Measurements from ENCODE around the gene MST1. TPM values are rescaled to one million over a fixed set of nuclear protein-coding genes. Genes with fewer than 3 reads are reported as not detected.

Gene MST1
- total and polyA plus RNA-seq, 9 of the 15 experiments (the other 6 are each of a cell fraction or from before 2014, with no cell fraction given): 0.08 to 1.8 (median 0.40) TPM

GRCh38 chr3:49733551-49733950 is 44.3 kb upstream of the MST1 start:
- FAIRE-seq: no peak
- Histone ChIP-seq H3K4me2 (ENCODE audit: insufficient read depth, low read length) (no peak overlapping the region), H3K4me1 (replicated peaks in 1 of 2; ENCODE audit: control insufficient read depth in 2 of 2, insufficient read depth in 2 of 2, low read length in 2 of 2) (no peaks in the 10 kb centered on the region; a peak in 1 of 5 replicates), H4K20me1 (replicated peaks; ENCODE audit: control insufficient read depth, insufficient read depth, low read length) (no peaks in the 10 kb centered on the region), H3K27me3 (ENCODE audit: control insufficient read depth in 2 of 2, insufficient read depth in 2 of 2, low read length in 2 of 2) (no peaks in the 10 kb centered on the region), H3K27ac (ENCODE audit: extremely low read depth, low read depth, low read length) (no peak overlapping the region), H3K9ac (ENCODE audit: insufficient read depth in 1 of 2, low read depth in 2 of 2, low read length in 2 of 2) (no peak overlapping the region), H3K9me3 (replicated peaks; ENCODE audit: control insufficient read depth, insufficient read depth, low read depth, low read length) (no peaks in the 10 kb centered on the region), H3K36me3 (ENCODE audit: control insufficient read depth, insufficient read depth, low read length) (peaks cover 68% of the 10 kb centered on the region), H3K79me2 (ENCODE audit: control insufficient read depth, insufficient read depth, low read length) (no peaks in the 10 kb centered on the region; the same call in 1 of the 3 replicates), H2AFZ (ENCODE audit: low read depth, low read length) (no peak overlapping the region), H3K9me1 (ENCODE audit: control insufficient read depth, insufficient read depth, low read length) (no peaks in the 10 kb centered on the region), H3K4me3 (no peak overlapping the region)
- WGBS (ENCODE audit: insufficient coverage, low coverage, missing lambda C conversion rate): 100% methylated on average over 1 of the region's 1 CpG
- intact Hi-C loops (cut with micrococcal nuclease) (no loop called here), in situ Hi-C loops (cut with MboI) (no loop called here)
- TF ChIP-seq PPARD (CRISPR knock-in tag; IDR thresholded peaks at IDR 0.05) (no peak), CTCF (IDR thresholded peaks at IDR 0.05 in 2 of 3, conservative IDR thresholded peaks at IDR 0.05 in 1 of 3; ENCODE audit: insufficient read depth in 2 of 3, low read depth in 1 of 3, low read length in 3 of 3) (no peak), RFX7 (CRISPR knock-in tag; IDR thresholded peaks at IDR 0.05) (no peak), POU5F1 (IDR thresholded peaks at IDR 0.05; ENCODE audit: borderline replicate concordance, low read depth, low read length, partially characterized antibody) (no peak), CC2D1A (IDR thresholded peaks at IDR 0.05) (no peak), MTA1 (IDR thresholded peaks at IDR 0.05; ENCODE audit: borderline replicate concordance) (no peak), ZNF696 (CRISPR knock-in tag; conservative IDR thresholded peaks at IDR 0.05) (no peak), ZBTB26 (CRISPR knock-in tag; IDR thresholded peaks at IDR 0.05) (no peak), BMI1 (IDR thresholded peaks at IDR 0.05; ENCODE audit: low read length) (no peak), NR0B1 (IDR thresholded peaks at IDR 0.05; ENCODE audit: partially characterized antibody) (no peak), ZNF174 (CRISPR knock-in tag; IDR thresholded peaks at IDR 0.05) (no peak), NR1H2 (CRISPR knock-in tag; IDR thresholded peaks at IDR 0.05) (no peak)
- ATAC-seq: no peak
- ChIA-PET POLR2A (no interaction called here), CTCF (ENCODE audit: low intra/inter-chr PET ratio) (no interaction called here)
- no peak for DNase-seq (ENCODE audit: extremely low read depth in 1 of 4, low spot score in 3 of 4)
- BruUV-seq (replicated peaks): no TSS peak
